Nephron (organoid): Measurements from ENCODE around the gene RFESD.

ENCODE experiments used
- H3K27ac Mint-ChIP-seq, 3 experiments: 2 replicates each; pipeline ENCODE4 v1.8.0; 2020; ENCODE audit warnings: mixed read lengths in 3 of 3, mild to moderate bottlenecking in 2 of 3, moderate library complexity in 1 of 3
- H3K27me3 Mint-ChIP-seq: 2 replicates; pipeline ENCODE4 v1.8.0; 2021; ENCODE audit warnings: low read depth, mild to moderate bottlenecking, moderate library complexity, mixed read lengths
- H3K36me3 Mint-ChIP-seq: 2 replicates; pipeline ENCODE4 v1.8.0; 2020; ENCODE audit warnings: low read depth, mixed read lengths
- H3K4me1 Mint-ChIP-seq: 2 replicates; pipeline ENCODE4 v1.8.0; 2020; ENCODE audit warnings: mixed read lengths
- H3K4me3 Mint-ChIP-seq, 3 experiments: 2 replicates each; pipeline ENCODE4 v1.8.0; 2020; ENCODE audit warnings: mild to moderate bottlenecking in 3 of 3, mixed read lengths in 3 of 3, moderate library complexity in 2 of 3
- H3K9me3 Mint-ChIP-seq: 2 replicates; pipeline ENCODE4 v1.8.0; 2020; ENCODE audit warnings: mixed read lengths
- CTCF ChIP-seq, 3 experiments: fragments of 200-600 bp; sonication (generic); IDR thresholded peaks; one replicate each; pipeline ENCODE4 v1.5.0; 2021; ENCODE audit warnings: antibody characterized with exemption in 3 of 3; ENCODE audit not compliant: unreplicated experiment in 3 of 3

The RFESD gene

GRCh38 chr5:95649842-95650620 is 3.5 kb downstream of the RFESD start:
- no peak for TF ChIP-seq CTCF (IDR thresholded peaks at IDR 0.05; ENCODE audit: unreplicated experiment in 3 of 3)
- Mint-ChIP-seq H3K27ac (no peak overlapping the region), H3K4me1 (no peaks in the 10 kb centered on the region), H3K9me3 (no peaks in the 10 kb centered on the region), H3K4me3 (peak overlapping the region in 1 of 3 experiments; percentile 41), H3K36me3 (no peaks in the 10 kb centered on the region), H3K27me3 (no peaks in the 10 kb centered on the region)

- H3K4me3 Mint-ChIP-seq = no peak overlapping the region
- TF ChIP-seq CTCF (IDR thresholded peaks at IDR 0.05; ENCODE audit: unreplicated experiment in 3 of 3) = no peak
- peak overlapping the region in 1 of 3 experiments; percentile 4 for H3K27ac Mint-ChIP-seq
- no peaks in the 10 kb centered on the region for H3K27me3 Mint-ChIP-seq
- no peaks in the 10 kb centered on the region for H3K9me3 Mint-ChIP-seq
- no peaks in the 10 kb centered on the region for H3K36me3 Mint-ChIP-seq
- H3K4me1 Mint-ChIP-seq = no peaks in the 10 kb centered on the region
Observed at GRCh38 chr5:95652849-95653248, 6.3 kb downstream of the RFESD start.

- TF ChIP-seq CTCF (IDR thresholded peaks at IDR 0.05; ENCODE audit: unreplicated experiment in 3 of 3) = no peak
- no peaks in the 10 kb centered on the region for H3K36me3 Mint-ChIP-seq
- H3K4me1 Mint-ChIP-seq = no peaks in the 10 kb centered on the region
- no peak overlapping the region for H3K27ac Mint-ChIP-seq
- no peaks in the 10 kb centered on the region for H3K27me3 Mint-ChIP-seq
- H3K9me3 Mint-ChIP-seq = no peaks in the 10 kb centered on the region
- no peak overlapping the region for H3K4me3 Mint-ChIP-seq
Observed at GRCh38 chr5:95654196-95654595, 7.6 kb downstream of the RFESD start.

GRCh38 chr5:95655575-95655974 is 9.0 kb downstream of the RFESD start:
- H3K9me3 Mint-ChIP-seq = no peaks in the 10 kb centered on the region
- H3K36me3 Mint-ChIP-seq = no peaks in the 10 kb centered on the region
- H3K4me3 Mint-ChIP-seq = no peak overlapping the region
- no peaks in the 10 kb centered on the region for H3K27me3 Mint-ChIP-seq
- no peak overlapping the region for H3K27ac Mint-ChIP-seq
- no peaks in the 10 kb centered on the region for H3K4me1 Mint-ChIP-seq
- TF ChIP-seq CTCF (IDR thresholded peaks at IDR 0.05; ENCODE audit: unreplicated experiment in 3 of 3) = no peak

GRCh38 chr5:95660060-95660459 is 13.5 kb downstream of the RFESD start:
- no peaks in the 10 kb centered on the region for H3K36me3 Mint-ChIP-seq

More at GRCh38 chr5:95660060-95660459, 13.5 kb downstream of the RFESD start:
- no peak for TF ChIP-seq CTCF (IDR thresholded peaks at IDR 0.05; ENCODE audit: unreplicated experiment in 3 of 3)
- Mint-ChIP-seq H3K27ac (no peak overlapping the region), H3K27me3 (no peaks in the 10 kb centered on the region), H3K9me3 (no peaks in the 10 kb centered on the region), H3K4me1 (no peaks in the 10 kb centered on the region), H3K4me3 (no peak overlapping the region)
